T47D (cell line): Measurements from ENCODE around the gene ADCY7.
A peak's percentile ranks its signal among the peaks of the same experiment; 100 is the strongest.

Source experiments
- DNase-seq, 2 experiments: peaks; one replicate each; pipeline versions ENCODE4 v3.0.0 to v3.0.0-alpha.2; 2011 to 2012; ENCODE audit warnings: low read depth in 1 of 2, low spot score in 1 of 2
- JUND ChIP-seq: IDR thresholded peaks from 2 replicates; pipeline ENCODE4 v1.6.1; 2012; ENCODE audit warnings: low read depth
- in situ Hi-C: cut with HindIII; loops from 2 replicates; pipeline ENCODE4 v1.10.0; 2016; ENCODE audit warnings: low sequenced_read_pairs, low pct_unique_long_range_greater_than_20kb

Gene ADCY7

DNA sequence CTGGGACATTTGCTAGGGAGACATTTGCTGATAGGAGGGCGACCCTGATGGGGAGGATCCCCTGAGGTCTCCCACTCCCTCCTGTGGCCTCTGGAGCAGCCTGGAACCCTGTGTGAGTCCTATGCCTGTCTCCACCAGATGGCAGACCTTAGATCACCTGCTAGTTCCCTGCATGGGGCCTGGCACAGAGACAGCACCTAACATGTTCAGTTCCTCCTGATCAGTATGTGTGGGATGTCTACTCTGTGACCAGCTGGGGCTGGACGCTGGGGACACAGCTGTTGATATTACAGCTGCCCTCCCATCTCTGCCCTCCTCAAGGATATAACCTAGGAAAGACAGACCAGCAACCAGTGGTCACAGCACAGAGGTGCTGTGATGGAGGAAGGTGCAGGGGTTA, 1.1 kb upstream of the ADCY7 start:
- in situ Hi-C loops: no loop called here
- no peak for TF ChIP-seq JUND
- DNase-seq: peak in 1 of 2 experiments; percentile 55

- no peak for DNase-seq
- in situ Hi-C loops: no loop called here
- no peak for TF ChIP-seq JUND
These were observed 525 bp upstream of the ADCY7 start for GRCh38 chr16:50265716-50266336.

GRCh38 chr16:50267151-50267631, 840 bp downstream of the ADCY7 start:
- in situ Hi-C loops: no loop called here
- DNase-seq: no peak
- TF ChIP-seq JUND: no peak

DNA sequence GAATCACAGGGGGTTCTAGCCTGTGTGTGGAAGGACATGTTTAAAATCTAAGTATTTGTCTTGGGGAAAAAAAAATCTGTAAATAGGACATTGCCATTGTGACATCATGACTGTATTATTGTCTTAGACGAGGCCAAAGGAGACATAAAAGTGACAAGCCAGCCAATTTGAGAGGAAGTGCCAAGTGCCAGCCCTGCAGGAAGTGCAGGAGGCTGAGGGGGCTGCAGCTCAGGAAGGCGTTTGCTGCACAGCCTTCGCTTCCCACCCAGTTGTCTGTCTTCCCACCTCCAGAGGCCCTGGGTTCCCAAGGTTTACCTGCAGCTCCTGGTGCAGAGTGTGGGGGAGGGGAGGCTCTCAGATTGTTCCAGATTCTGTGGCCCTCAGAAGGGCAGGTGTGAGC, 1.3 kb downstream of the ADCY7 start:
- in situ Hi-C loops: no loop called here
- TF ChIP-seq JUND: no peak
- no peak for DNase-seq

DNA sequence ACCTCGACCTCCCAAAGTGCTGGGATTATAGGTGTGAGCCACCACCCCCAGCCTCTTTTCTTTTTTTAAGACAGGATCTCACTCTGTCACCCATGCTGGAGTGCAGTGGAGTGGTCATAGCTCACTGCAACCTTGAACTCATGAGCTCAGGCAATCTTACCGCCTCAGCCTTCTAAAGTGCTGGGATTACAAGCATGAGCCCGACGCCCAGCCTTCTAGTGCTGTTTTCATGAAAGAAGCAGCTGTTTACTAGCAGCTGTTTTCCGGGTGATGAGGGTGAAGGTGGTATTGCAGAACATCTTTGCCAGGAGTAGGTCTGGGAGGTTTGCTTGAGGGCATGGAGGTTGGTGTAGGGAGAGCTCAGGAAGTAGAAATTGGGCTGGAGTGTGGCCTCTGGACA, 2.0 kb downstream of the ADCY7 start:
- TF ChIP-seq JUND: no peak
- in situ Hi-C loops: no loop called here
- DNase-seq: no peak

GRCh38 chr16:50269061-50269705, 2.8 kb downstream of the ADCY7 start:
- DNase-seq: no peak
- TF ChIP-seq JUND: no peak
- in situ Hi-C loops: no loop called here

- no peak for TF ChIP-seq JUND
- in situ Hi-C loops: no loop called here
- no peak for DNase-seq
These were observed 3.6 kb downstream of the ADCY7 start for GRCh38 chr16:50269769-50270509.

- no peak for DNase-seq
- in situ Hi-C loops: no loop called here
- no peak for TF ChIP-seq JUND
These were observed 4.3 kb downstream of the ADCY7 start for GRCh38 chr16:50270510-50271147.

- in situ Hi-C loops: no loop called here
- DNase-seq: no peak
- no peak for TF ChIP-seq JUND
These were observed 5.0 kb downstream of the ADCY7 start for GRCh38 chr16:50271148-50272041.

GRCh38 chr16:50272111-50272571, 5.8 kb downstream of the ADCY7 start:
- TF ChIP-seq JUND: no peak
- DNase-seq: no peak

GRCh38 chr16:50272687-50273381, 6.5 kb downstream of the ADCY7 start:
- no peak for DNase-seq
- TF ChIP-seq JUND: no peak
- in situ Hi-C loops: no loop called here

More at GRCh38 chr16:50272111-50272571, 5.8 kb downstream of the ADCY7 start:
- in situ Hi-C loops: no loop called here
